GM21447 (cell line): ENCODE measurements around the gene INHBC.

ENCODE experiments used
- ATAC-seq: cut with Tn5 transposase; IDR thresholded peaks from one replicate; pipeline ENCODE4 v1.9.1; 2021; ENCODE audit not compliant: unreplicated experiment

Gene INHBC

GRCh38 chr12:57454213-57454565 is 19.6 kb downstream of the INHBC start:
- no peak for ATAC-seq

GRCh38 chr12:57454566-57455373 is 20.2 kb downstream of the INHBC start, which contains the start of gene INHBE:
Gene INHBE, plus strand, starts transcription at chr12:57455307. Its CDS starts 230 bp downstream, at chr12:57455537.
- ATAC-seq: no peak

- no peak for ATAC-seq
Measured at GRCh38 chr12:57455374-57456144, 21.0 kb downstream of the INHBC start.

GRCh38 chr12:57456145-57456700 is 21.6 kb downstream of the INHBC start:
- no peak for ATAC-seq

- no peak for ATAC-seq
Measured at GRCh38 chr12:57456737-57457490, 22.3 kb downstream of the INHBC start.

GRCh38 chr12:57458665-57459054 is 24.1 kb downstream of the INHBC start:
- ATAC-seq: no peak

- peak; percentile 55 for ATAC-seq
Measured at GRCh38 chr12:57459055-57459749, 24.6 kb downstream of the INHBC start.

GRCh38 chr12:57459750-57460467 is 25.3 kb downstream of the INHBC start, which contains the start of gene GLI1:
Gene GLI1, plus strand, starts transcription at chr12:57459785. Its CDS starts 3,907 bp downstream, at chr12:57463692.
- ATAC-seq: no peak

GRCh38 chr12:57460468-57460784 is 25.8 kb downstream of the INHBC start:
- ATAC-seq: no peak

GRCh38 chr12:57460841-57461275 is 26.3 kb downstream of the INHBC start:
- no peak for ATAC-seq

- no peak for ATAC-seq
Measured at GRCh38 chr12:57461276-57461916, 26.8 kb downstream of the INHBC start.

- no peak for ATAC-seq
Measured at GRCh38 chr12:57461917-57462250, 27.3 kb downstream of the INHBC start.

GRCh38 chr12:57462251-57462911 is 27.8 kb downstream of the INHBC start:
- ATAC-seq: peak; percentile 64

GRCh38 chr12:57462912-57463253 is 28.3 kb downstream of the INHBC start:
- no peak for ATAC-seq

GRCh38 chr12:57464569-57464968 is 30.0 kb downstream of the INHBC start:
- ATAC-seq: no peak

- no peak for ATAC-seq
Measured at GRCh38 chr12:57465030-57465746, 30.6 kb downstream of the INHBC start.

- no peak for ATAC-seq
Measured at GRCh38 chr12:57465747-57466505, 31.3 kb downstream of the INHBC start.
